ENCODE measurements around the gene VMAC.
"Not testable (repeated sequence)": the region's sequence is repeated elsewhere in the genome, so short reads cannot be mapped to it uniquely, and the experiment has no call there.

VMAC gene

GRCh38 chr19:5904352-5905113 is at the start of gene VMAC:
TSS of gene VMAC (plus strand) at chr19:5904872. CDS start at chr19:5904891, 19 bp downstream.
- Histone ChIP-seq H3K4me1 (ENCODE audit: insufficient read depth, low read length) (no peaks in the 10 kb centered on the region), H3K9ac (ENCODE audit: low read depth, low read length) (peak within 1 kb of the TSS; percentile 97), H3K9me3 (ENCODE audit: control insufficient read depth, insufficient read depth, low read length) (no peaks in the 10 kb centered on the region), H3K36me3 (ENCODE audit: insufficient read depth, low read length) (no peaks in the 10 kb centered on the region)

GRCh38 chr19:5855151-5855550 is 49.5 kb upstream of the VMAC start:
- H3K36me3 ChIP-seq (ENCODE audit: insufficient read depth, low read length); H3K9me3 ChIP-seq (ENCODE audit: control insufficient read depth, insufficient read depth, low read length); H3K4me1 ChIP-seq (ENCODE audit: insufficient read depth, low read length): not testable (repeated sequence)

GRCh38 chr19:5857203-5858081 is 47.2 kb upstream of the VMAC start:
- no peaks in the 10 kb centered on the region for H3K9me3 ChIP-seq (ENCODE audit: control insufficient read depth, insufficient read depth, low read length)
- H3K4me1 ChIP-seq (ENCODE audit: insufficient read depth, low read length): no peaks in the 10 kb centered on the region
- no peaks in the 10 kb centered on the region for H3K36me3 ChIP-seq (ENCODE audit: insufficient read depth, low read length)
- H3K9ac ChIP-seq (ENCODE audit: low read depth, low read length): no peak overlapping the region

More at GRCh38 chr19:5855151-5855550, 49.5 kb upstream of the VMAC start:
- not testable (repeated sequence) for H3K9ac ChIP-seq (ENCODE audit: low read depth, low read length)

GRCh38 chr19:5863030-5863665 is 41.5 kb upstream of the VMAC start:
- Histone ChIP-seq H3K4me1 (ENCODE audit: insufficient read depth, low read length) (no peaks in the 10 kb centered on the region), H3K36me3 (ENCODE audit: insufficient read depth, low read length) (no peaks in the 10 kb centered on the region), H3K9me3 (ENCODE audit: control insufficient read depth, insufficient read depth, low read length) (no peaks in the 10 kb centered on the region), H3K9ac (ENCODE audit: low read depth, low read length) (no peak overlapping the region)

- H3K9ac ChIP-seq (ENCODE audit: low read depth, low read length): no peak overlapping the region
- H3K36me3 ChIP-seq (ENCODE audit: insufficient read depth, low read length): no peaks in the 10 kb centered on the region
- H3K9me3 ChIP-seq (ENCODE audit: control insufficient read depth, insufficient read depth, low read length): no peaks in the 10 kb centered on the region
- no peaks in the 10 kb centered on the region for H3K4me1 ChIP-seq (ENCODE audit: insufficient read depth, low read length)
Observed at GRCh38 chr19:5864013-5864720, 40.5 kb upstream of the VMAC start.

- Histone ChIP-seq H3K36me3 (ENCODE audit: insufficient read depth, low read length) (no peaks in the 10 kb centered on the region), H3K4me1 (ENCODE audit: insufficient read depth, low read length) (no peaks in the 10 kb centered on the region), H3K9me3 (ENCODE audit: control insufficient read depth, insufficient read depth, low read length) (no peaks in the 10 kb centered on the region), H3K9ac (ENCODE audit: low read depth, low read length) (no peak overlapping the region)
Observed at GRCh38 chr19:5864725-5865486, 39.8 kb upstream of the VMAC start.

- H3K36me3 ChIP-seq (ENCODE audit: insufficient read depth, low read length): no peaks in the 10 kb centered on the region
- H3K9me3 ChIP-seq (ENCODE audit: control insufficient read depth, insufficient read depth, low read length): no peaks in the 10 kb centered on the region
- no peaks in the 10 kb centered on the region for H3K4me1 ChIP-seq (ENCODE audit: insufficient read depth, low read length)
- H3K9ac ChIP-seq (ENCODE audit: low read depth, low read length): no peak overlapping the region
Observed at GRCh38 chr19:5865772-5866171, 38.9 kb upstream of the VMAC start.

- Histone ChIP-seq H3K9ac (ENCODE audit: low read depth, low read length) (no peak overlapping the region), H3K4me1 (ENCODE audit: insufficient read depth, low read length) (no peaks in the 10 kb centered on the region), H3K36me3 (ENCODE audit: insufficient read depth, low read length) (no peaks in the 10 kb centered on the region), H3K9me3 (ENCODE audit: control insufficient read depth, insufficient read depth, low read length) (no peaks in the 10 kb centered on the region)
Observed at GRCh38 chr19:5867201-5868136, 37.2 kb upstream of the VMAC start.

GRCh38 chr19:5870986-5871394 is 33.7 kb upstream of the VMAC start:
- Histone ChIP-seq H3K9ac (ENCODE audit: low read depth, low read length) (no peak overlapping the region), H3K4me1 (ENCODE audit: insufficient read depth, low read length) (no peaks in the 10 kb centered on the region), H3K9me3 (ENCODE audit: control insufficient read depth, insufficient read depth, low read length) (no peaks in the 10 kb centered on the region), H3K36me3 (ENCODE audit: insufficient read depth, low read length) (no peaks in the 10 kb centered on the region)

GRCh38 chr19:5873617-5874199 is 31.0 kb upstream of the VMAC start:
- Histone ChIP-seq H3K9ac (ENCODE audit: low read depth, low read length) (no peak overlapping the region), H3K4me1 (ENCODE audit: insufficient read depth, low read length) (no peaks in the 10 kb centered on the region), H3K9me3 (ENCODE audit: control insufficient read depth, insufficient read depth, low read length) (no peaks in the 10 kb centered on the region), H3K36me3 (ENCODE audit: insufficient read depth, low read length) (no peaks in the 10 kb centered on the region)

GRCh38 chr19:5874496-5874895 is 30.2 kb upstream of the VMAC start:
- H3K4me1 ChIP-seq (ENCODE audit: insufficient read depth, low read length); H3K9me3 ChIP-seq (ENCODE audit: control insufficient read depth, insufficient read depth, low read length); H3K36me3 ChIP-seq (ENCODE audit: insufficient read depth, low read length); H3K9ac ChIP-seq (ENCODE audit: low read depth, low read length): not testable (repeated sequence)

GRCh38 chr19:5877427-5877826 is 27.2 kb upstream of the VMAC start:
- H3K9me3 ChIP-seq (ENCODE audit: control insufficient read depth, insufficient read depth, low read length): no peaks in the 10 kb centered on the region
- H3K36me3 ChIP-seq (ENCODE audit: insufficient read depth, low read length): no peaks in the 10 kb centered on the region
- H3K9ac ChIP-seq (ENCODE audit: low read depth, low read length): no peak overlapping the region
- H3K4me1 ChIP-seq (ENCODE audit: insufficient read depth, low read length): no peaks in the 10 kb centered on the region; the same call in 1 of the 2 replicates
